Gastroesophageal sphincter (tissue), 3 donors: ENCODE results near the gene CCDC34.

Experiments used
- POLR2AphosphoS5 ChIP-seq: sonication (generic); formaldehyde crosslinking; IDR thresholded peaks from one replicate; pipeline ENCODE4 v1.6.1; 2017; ENCODE audit warnings: antibody characterized with exemption
- TF ChIP-seq, protein P1 (sequence below), 4 experiments: fragments of 200-600 bp in 2 of 4; fragments of 450-650 bp in 2 of 4; sonication (generic) in 1 of 4; IDR thresholded peaks; one replicate each; pipeline ENCODE4 v1.5.1; 2017 to 2019; ENCODE audit warnings: antibody characterized with exemption in 4 of 4, mild to moderate bottlenecking in 2 of 4, moderate library complexity in 2 of 4

- TF ChIP-seq POLR2AphosphoS5 = no peak
- TF ChIP-seq, protein P1, sequence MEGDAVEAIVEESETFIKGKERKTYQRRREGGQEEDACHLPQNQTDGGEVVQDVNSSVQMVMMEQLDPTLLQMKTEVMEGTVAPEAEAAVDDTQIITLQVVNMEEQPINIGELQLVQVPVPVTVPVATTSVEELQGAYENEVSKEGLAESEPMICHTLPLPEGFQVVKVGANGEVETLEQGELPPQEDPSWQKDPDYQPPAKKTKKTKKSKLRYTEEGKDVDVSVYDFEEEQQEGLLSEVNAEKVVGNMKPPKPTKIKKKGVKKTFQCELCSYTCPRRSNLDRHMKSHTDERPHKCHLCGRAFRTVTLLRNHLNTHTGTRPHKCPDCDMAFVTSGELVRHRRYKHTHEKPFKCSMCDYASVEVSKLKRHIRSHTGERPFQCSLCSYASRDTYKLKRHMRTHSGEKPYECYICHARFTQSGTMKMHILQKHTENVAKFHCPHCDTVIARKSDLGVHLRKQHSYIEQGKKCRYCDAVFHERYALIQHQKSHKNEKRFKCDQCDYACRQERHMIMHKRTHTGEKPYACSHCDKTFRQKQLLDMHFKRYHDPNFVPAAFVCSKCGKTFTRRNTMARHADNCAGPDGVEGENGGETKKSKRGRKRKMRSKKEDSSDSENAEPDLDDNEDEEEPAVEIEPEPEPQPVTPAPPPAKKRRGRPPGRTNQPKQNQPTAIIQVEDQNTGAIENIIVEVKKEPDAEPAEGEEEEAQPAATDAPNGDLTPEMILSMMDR (IDR thresholded peaks at IDR 0.05) = no peak
Measured at GRCh38 chr11:27358296-27358695, 4.7 kb downstream of the CCDC34 start.
